HG03060 (cell line): ENCODE results near the gene FBXO34.

Source experiments
- ATAC-seq: cut with Tn5 transposase; IDR thresholded peaks from one replicate; pipeline ENCODE4 v1.9.1; 2021; ENCODE audit warnings: low read depth, moderate number of reproducible peaks; ENCODE audit not compliant: unreplicated experiment

The FBXO34 gene

GRCh38 chr14:55271572-55272298, 514 bp downstream of the FBXO34 start:
- peak; percentile 20 for ATAC-seq

DNA sequence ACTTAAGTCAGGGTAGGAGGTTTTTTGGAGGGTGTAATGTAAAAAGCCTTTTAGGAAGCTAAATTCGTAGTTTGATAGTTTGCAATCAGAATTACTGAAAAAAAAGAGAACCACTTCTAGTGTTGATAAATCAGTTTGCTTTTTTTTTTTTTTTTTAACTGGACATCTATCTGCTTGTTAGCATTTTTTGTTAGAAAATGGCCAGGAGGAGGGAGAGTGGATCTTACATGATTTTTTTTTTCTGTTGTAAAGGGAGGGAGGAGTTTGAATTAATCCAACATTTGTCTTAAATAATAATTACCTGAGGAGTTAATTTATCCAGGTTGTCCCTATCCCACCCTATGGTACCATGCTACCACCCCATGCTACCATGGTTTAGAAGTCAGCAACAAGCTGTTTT, 1.2 kb downstream of the FBXO34 start:
- no peak for ATAC-seq

- ATAC-seq, result no peak
Measured at GRCh38 chr14:55272922-55273321, 1.7 kb downstream of the FBXO34 start.

DNA sequence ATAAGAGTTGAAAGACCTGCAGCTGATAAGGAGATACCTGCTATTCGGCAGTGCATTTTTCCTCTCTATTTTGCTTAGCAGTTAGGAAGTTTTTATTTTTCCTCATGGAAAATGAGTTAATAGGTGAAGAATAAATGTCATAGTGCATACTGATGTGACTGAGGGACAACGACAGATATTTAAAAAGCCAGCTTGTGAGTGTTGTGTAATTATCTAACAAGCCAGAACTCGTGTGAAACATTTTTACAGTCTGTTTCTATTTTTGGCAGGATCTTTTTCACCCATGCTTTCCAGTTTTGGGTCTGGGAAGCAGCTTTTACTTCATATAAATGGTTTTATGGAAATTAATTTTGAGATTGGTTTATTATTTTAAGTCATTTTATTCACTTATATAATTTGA, 2.9 kb downstream of the FBXO34 start:
- no peak for ATAC-seq

- ATAC-seq, result no peak
Measured at GRCh38 chr14:55274751-55275150, 3.5 kb downstream of the FBXO34 start.

- no peak for ATAC-seq
Measured at GRCh38 chr14:55276736-55277135, 5.5 kb downstream of the FBXO34 start.

DNA sequence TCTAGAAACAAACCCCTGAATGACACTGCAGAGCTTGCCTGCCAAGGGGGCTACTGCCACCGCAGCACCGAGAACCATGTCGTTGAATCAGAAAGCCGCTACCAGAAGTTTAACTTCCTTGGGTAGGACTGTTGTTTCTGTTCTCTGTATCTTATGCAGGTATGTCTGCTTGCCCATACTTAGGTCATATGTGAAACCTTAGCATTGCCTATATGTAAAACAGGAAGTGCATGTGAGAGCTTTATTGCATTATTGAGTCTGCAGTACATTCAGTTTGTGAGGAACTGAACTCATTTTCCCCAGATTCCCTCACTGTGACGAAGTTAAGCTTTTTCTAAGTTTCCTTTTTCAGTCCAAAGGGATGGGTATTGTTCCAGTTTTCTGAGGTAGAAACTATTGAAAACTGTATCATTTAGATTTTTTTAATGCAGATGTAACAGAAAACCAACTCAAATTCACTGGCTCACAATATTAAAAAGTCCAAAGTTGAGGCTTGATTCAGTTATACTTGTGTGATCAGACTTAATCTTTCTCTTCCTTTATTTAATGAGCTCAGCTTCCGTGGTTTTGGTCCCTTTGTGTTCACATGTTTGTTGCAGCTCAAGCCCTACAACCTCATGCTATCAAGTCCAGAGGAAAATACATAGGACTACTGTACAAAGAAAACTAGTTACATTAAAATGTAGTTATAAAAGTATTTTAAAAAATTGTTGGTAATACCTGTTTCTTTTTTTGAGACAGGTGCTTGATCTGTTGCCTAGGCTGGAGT, 6.9 kb downstream of the FBXO34 start:
- peak; percentile 82 for ATAC-seq

GRCh38 chr14:55279384-55279783, 8.2 kb downstream of the FBXO34 start:
- ATAC-seq, result no peak

DNA sequence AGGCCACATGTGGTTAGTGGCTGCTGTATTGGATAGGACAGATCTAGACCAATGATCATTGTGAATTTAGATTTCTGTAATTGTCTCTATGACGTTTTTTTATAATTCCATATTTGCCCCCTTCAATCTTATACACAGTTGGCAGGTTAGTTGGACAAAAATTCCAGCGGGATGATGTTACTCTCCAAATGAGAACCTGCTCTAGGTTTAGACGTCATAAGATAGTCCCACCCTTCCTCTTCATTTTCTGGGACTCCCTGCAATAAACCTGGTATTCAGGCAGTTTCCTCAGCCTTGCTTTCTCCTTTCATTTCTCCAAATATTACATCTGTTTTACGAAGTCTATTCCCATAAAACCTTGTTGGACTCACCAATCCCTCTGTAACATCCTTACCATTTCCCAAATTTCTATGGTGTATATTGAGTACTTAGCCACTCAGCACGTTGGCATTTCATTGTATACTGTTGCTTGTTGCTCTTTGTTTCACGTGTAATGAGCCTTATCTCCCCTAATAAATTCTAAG, 10.2 kb downstream of the FBXO34 start:
- ATAC-seq, result no peak

- no peak for ATAC-seq
Measured at GRCh38 chr14:55285048-55285652, 13.9 kb downstream of the FBXO34 start.

- ATAC-seq, result no peak
Measured at GRCh38 chr14:55288439-55288838, 17.2 kb downstream of the FBXO34 start.

DNA sequence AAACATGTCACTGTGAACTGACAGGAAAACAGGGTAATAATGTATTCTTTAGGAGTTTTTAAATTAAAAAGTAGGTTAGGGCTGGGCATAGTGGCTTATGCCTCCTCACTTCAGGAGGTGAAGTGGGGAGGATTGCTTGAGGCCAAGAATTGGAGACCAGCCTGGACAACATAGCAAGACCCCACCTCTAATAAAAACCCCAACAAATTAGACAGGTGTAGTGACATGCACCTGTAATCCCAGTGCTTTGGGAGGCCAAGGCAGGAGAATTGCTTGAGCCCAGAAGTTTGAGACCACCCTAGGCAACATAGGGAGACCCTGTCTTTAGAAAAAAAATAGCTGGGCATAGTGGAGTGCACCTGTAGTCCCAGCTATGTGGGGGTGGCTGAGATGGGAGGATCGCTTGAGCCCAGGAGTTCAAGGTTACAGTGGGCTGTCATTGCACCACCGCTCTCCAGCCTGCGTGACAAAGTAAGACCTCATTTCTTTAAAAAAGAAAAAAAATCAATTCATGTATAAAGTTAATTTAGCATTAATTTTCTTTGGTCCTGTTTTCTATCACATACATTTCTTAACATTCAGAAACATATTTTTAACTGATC, 20.4 kb downstream of the FBXO34 start:
- no peak for ATAC-seq

GRCh38 chr14:55294603-55295002, 23.4 kb downstream of the FBXO34 start:
- ATAC-seq, result no peak

DNA sequence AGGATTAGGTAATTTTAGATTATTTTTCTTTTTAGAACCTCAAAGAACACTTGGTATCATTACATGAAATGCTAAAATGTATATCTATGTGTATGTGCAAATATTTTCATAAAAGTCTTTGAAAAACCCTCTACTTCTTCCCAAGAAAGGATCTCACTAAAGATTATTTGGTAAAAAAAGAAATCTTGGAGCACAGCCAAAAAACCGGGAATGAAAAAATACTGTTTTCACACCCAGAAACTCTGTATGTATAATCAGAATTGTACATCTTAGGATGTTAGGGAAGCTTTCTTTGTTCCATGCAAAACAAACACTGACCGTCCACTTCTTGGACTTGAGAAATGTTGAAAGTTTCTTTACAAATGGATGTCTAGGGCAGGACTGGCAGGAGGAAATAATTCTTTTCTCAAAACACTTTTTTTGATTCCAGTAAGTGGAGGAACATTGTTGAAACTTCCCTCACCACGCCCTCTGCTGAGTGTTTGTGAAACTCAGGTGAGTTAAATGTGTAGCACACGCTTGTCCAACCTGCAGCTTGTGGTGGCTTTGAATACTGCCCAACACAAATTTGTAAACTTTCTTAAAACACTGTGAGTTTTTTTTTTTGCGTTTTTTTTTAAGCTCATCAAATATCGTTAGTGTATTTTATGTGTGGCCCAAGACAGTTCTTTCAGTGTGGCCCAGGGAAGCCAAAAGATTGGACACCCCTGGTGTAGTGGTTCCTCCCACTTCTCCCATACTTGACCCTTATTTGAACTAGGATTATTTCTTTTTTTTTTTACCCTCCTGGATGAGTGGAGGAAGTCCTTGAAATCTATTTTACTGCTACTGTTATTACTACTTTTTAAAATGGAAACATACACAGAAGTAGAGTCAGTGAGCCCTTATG, 26.6 kb downstream of the FBXO34 start:
- ATAC-seq, result no peak

- no peak for ATAC-seq
Measured at GRCh38 chr14:55298500-55298822, 27.2 kb downstream of the FBXO34 start.

DNA sequence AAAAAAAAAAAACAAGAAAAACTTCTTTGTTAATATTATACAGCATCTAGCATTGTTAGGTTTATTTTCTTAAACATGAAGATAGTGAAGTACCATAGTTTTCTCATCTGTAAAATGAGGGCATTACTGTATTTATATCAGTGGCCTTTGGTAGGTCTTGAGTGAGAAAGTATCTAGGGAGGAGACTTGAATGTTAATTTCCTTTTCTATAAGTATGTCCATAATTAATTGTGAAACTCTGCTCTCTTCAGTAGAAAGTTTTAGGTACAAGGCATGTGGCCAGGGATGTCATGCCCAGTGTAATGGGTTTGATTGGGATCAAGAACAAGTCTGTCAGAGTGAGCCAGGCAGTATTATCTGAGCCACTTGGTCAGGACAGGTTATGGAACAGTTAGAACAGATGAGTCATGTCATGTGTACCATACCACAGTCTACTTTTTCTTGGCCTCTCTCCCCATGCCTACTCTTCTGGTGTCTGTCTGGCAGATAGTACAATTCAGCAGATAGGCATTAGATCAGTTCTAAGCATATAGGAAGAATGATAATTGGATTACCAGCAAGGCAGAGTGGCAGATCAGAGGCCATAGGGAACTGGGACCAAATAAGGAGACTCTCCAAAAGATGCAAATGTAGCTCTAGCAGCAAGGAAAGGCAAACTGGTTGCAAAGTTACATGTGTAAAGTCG, 30.4 kb downstream of the FBXO34 start:
- ATAC-seq, result no peak

- ATAC-seq, result no peak
Measured at GRCh38 chr14:55302367-55303124, 31.3 kb downstream of the FBXO34 start.

DNA sequence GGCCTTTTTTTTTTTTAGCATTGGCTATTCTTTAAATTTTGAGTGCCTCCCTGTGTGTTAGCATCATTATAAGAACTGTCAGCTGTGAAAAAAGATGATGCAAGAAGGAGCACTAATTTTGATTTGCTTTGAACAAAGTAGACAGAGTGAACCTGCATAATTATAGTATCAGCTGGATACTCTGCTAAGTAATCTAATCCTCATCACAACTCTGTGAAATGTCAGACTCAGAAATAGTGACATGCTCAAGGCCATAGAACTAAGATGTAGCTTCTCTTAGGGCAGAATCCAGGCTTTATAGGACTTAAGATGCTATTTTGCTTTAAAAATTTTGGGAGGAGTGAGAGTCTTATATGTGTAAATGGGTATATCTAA, 31.9 kb downstream of the FBXO34 start:
- no peak for ATAC-seq

DNA sequence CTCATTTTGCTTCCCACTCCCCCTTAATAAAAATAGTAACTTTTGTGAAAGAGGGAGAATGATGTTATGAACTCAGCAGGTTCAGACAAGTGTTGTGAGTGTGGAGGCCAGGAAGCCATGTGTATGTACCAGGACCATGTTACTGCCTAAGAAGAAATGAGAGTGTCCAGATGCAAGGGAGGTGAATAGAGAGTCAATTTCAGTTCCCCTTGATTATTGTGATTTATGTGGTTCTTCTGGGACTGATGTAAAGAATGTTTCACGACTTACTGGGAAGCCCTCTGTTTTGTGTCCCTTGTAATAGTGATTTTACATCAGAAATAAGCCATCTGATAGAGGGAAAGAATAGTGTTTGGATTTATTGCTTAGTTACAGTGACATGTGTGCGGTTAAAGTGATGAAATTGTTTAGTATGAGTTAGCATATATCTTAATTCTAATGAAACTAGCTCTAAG, 32.5 kb downstream of the FBXO34 start:
- no peak for ATAC-seq
